ENCODE results near the gene CFAP251. TPM values are rescaled to one million over a fixed set of nuclear protein-coding genes. Genes with fewer than 3 reads are reported as not detected.
"Not testable (repeated sequence)": the region's sequence is repeated elsewhere in the genome, so short reads cannot be mapped to it uniquely, and the experiment has no call there.

The CFAP251 gene
- polyA plus RNA-seq, 3 donors: 9.2 to 11.7 (median 10.8) TPM

- no peak for DNase-seq (ENCODE audit: low read depth in 3 of 3, low spot score in 2 of 3)
These were observed 55.9 kb downstream of the CFAP251 start for GRCh38 chr12:121974026-121974985.

GRCh38 chr12:121975021-121975420 is 56.6 kb downstream of the CFAP251 start:
- DNase-seq (ENCODE audit: low read depth in 3 of 3, low spot score in 2 of 3): no peak

DNA sequence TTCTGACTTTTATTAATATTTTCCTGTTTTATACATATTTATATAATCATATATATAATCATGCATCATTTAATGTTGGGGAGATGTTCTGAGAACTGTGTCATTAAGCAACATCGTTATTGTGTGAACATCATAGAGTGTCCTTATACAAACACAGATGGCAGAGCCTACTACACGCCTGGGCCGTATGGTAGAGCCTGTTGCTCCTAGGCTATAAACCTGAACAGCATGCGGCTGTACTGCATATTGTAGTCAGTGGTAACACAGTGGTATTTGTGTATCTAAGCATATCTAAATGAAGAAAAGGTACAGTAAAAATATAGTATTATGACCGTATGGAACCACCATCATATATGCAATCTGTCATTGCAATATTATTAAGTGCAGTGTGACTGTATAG is 58.6 kb downstream of the CFAP251 start:
- DNase-seq (ENCODE audit: low read depth in 3 of 3, low spot score in 2 of 3): no peak

DNA sequence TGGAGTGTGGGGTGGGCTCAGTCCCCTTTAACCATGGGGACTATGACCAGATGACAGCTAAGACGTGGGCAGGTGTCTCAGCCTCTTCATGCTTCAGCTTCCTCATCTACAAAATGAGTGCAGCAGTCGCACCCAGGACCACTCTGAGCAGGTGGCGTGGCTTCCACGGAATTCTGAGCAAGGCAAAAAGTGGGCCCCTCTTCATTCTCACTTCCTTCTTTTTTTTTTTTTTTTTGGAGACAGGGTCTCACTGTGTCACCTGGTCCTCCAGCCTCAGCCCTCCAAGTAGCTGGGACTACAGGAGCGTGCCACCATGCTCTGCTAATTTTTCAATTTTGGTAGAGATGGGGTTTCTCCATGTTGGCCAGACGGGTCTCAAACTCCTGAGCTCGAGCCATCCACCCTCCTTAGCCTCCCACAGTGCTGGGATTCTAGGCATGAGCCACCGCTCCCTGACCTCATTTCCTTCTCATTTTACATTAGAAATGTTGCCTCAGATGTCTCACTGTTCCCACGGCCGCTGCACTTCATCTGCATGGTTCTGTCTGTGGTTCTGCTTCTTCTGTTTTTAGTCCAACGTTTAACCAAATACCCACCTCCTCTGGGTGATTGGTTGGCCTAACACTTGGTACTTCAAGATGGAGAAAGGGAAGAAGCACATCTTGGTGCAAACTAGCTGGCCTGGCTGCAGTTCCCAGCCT is 61.9 kb downstream of the CFAP251 start:
- DNase-seq (ENCODE audit: low read depth in 3 of 3, low spot score in 2 of 3): no peak

GRCh38 chr12:121980892-121981272 is 62.5 kb downstream of the CFAP251 start:
- DNase-seq (ENCODE audit: low read depth in 3 of 3, low spot score in 2 of 3): no peak

DNA sequence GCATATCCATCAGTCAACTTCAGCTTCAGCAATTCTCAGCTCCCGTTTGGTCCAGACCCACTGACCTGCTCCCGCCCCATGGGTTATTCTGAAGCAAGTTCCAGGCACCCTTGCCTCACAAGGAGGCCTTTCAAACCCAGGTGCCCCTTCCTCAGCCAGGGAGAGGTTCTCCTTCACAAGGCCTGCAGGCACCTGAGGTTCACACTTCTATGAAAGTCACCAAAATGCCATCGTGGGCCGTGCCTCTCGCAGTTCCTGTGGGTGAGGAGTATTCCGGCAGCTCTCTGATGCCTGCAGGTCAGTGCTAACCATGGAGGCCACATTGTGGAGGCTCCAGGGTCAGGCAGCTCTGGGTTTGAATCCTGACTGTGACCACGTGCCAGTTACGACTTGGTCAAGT is 63.1 kb downstream of the CFAP251 start:
- DNase-seq (ENCODE audit: low read depth in 3 of 3, low spot score in 2 of 3): no peak

GRCh38 chr12:121982950-121983349 is 64.6 kb downstream of the CFAP251 start:
- DNase-seq (ENCODE audit: low read depth in 3 of 3, low spot score in 2 of 3): no peak

DNA sequence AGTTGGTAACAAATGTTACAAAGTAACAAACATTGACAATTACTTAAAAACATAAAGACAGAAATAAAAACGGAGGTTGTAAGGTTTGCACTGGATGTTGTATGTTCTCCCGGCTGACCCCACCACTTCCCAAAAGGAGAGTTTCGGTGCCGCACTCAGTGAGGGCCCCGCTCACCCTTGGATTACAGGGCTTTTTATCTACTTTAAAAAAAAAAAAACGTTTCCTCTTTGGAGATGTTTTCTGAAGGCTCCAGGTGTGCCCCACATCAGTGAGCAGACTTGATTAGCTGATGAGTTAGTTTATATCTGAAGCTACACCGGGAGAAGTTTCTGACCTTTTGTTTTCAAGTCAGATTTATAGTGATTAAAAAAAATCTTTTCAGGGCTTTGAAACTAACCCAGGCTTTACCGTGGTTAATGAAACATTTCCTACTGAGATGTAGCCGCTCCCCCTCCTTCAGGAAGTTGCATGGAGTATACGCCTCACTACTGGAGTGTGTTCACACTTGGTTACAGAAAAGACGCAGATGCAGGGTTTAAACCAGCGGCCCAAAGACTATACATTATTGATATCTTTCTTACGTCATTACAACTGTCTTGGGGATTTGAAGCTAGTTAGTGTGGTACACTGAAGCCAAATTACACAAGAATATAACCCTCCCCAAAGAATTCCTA is 65.3 kb downstream of the CFAP251 start:
- DNase-seq (ENCODE audit: low read depth in 3 of 3, low spot score in 2 of 3): peak in 1 of 3 donors; percentile 66

- no peak for DNase-seq (ENCODE audit: low read depth in 3 of 3, low spot score in 2 of 3)
These were observed 68.3 kb downstream of the CFAP251 start for GRCh38 chr12:121986489-121987245.

DNA sequence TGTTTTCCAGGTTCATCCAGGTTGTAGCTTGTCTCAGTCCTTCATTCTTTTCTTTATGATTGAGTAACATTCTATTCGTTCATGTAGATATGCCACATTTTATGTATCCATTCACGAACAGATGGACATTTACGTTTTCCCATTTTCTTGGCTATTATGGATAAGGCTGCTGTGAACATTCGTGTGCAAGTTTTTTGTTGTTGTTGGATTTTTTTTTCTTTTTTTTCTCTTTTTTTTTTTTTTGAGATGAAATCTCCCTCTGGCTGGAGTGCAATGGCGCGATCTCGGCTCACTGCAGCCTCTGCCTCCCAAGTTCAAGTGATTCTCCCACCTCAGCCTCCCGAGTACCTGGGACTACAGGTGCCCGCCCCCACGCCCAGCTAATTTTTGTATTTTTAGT is 70.1 kb downstream of the CFAP251 start:
- not testable (repeated sequence) for DNase-seq (ENCODE audit: low read depth in 3 of 3, low spot score in 2 of 3)

DNA sequence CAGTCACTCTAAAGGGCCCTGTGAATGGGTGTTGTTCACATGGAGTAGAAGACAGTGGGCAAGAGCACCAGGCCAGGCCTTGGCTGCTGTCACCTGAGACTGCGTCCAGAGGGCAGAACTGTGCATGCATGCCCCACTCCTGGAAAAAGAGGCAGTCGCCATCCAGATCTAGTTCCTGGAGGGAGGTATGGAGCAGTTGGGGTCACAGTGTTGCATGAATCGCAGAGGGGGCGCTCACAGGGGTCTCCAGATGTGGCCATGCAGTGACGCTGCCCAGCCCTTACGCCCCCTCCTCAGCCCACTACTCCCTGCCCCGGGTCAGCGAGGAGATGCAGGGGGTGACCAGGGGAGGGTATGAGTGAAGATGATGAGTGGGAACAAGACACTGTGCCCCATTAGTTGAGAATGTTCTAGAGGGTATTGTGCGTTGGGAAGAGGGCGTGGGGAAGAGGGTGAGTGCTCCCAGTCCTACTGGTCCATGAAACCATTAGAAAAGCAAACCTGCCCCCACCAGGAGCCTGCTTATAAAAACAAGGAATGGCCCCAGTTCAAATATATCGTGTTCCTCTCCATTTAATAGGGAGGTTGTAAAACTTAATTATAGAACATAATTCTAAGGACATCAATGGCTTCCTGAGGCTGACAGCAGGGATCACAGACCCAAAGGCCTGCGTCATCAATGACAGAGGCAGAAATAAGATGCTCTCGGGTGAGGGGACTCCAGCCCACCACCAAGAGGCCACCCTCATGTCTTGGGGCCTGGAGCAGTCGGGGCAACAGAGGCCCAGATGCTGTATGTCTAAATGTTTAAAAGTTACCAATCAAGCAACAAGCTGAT is 71.1 kb downstream of the CFAP251 start:
- DNase-seq (ENCODE audit: low read depth in 3 of 3, low spot score in 2 of 3): peak in 2 of 3 donors; percentile 52 to 65

GRCh38 chr12:121990114-121990647 is 71.8 kb downstream of the CFAP251 start:
- DNase-seq (ENCODE audit: low read depth in 3 of 3, low spot score in 2 of 3): no peak

DNA sequence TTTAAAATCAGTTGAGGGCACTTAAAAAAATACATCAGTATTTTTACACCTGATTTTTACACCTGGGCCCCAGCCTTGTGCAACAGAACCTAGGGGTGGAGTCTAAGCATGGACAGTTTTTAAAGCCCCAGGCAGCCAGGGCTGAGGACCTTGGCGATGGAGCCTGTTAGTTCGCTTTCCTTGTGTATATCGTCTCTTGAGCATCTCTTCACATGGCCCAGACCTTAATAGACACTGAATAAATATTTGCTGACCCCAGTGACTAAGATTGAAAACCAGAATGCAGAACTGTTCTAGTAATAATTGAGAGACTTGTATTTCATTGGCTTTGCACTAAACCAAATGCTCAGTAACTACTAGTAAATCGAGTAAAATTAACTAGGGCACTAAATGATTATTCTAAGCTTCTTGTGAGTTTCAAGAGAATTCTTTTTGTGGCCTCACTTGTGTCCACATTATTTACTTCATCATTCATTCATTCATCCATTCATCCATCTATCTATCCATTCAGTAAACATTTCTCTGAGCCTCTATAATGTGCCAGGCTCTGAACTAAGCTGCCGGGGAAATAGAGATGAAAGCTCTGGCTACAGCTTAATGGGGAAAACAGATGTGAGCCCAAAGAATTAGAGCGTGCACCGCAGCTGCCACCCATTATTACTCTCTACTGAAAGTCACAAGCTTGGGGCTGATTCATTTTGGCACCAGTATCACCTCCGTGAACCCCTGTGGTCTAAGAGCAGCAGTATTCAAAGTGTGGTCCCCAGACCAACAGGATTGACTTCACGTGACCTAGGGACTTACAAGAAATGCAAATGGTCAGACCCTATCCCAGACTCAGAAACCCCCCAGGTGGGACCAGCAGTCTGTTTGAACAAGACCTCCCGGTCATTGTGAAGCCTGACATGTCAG is 72.6 kb downstream of the CFAP251 start:
- DNase-seq (ENCODE audit: low read depth in 3 of 3, low spot score in 2 of 3): no peak

DNA sequence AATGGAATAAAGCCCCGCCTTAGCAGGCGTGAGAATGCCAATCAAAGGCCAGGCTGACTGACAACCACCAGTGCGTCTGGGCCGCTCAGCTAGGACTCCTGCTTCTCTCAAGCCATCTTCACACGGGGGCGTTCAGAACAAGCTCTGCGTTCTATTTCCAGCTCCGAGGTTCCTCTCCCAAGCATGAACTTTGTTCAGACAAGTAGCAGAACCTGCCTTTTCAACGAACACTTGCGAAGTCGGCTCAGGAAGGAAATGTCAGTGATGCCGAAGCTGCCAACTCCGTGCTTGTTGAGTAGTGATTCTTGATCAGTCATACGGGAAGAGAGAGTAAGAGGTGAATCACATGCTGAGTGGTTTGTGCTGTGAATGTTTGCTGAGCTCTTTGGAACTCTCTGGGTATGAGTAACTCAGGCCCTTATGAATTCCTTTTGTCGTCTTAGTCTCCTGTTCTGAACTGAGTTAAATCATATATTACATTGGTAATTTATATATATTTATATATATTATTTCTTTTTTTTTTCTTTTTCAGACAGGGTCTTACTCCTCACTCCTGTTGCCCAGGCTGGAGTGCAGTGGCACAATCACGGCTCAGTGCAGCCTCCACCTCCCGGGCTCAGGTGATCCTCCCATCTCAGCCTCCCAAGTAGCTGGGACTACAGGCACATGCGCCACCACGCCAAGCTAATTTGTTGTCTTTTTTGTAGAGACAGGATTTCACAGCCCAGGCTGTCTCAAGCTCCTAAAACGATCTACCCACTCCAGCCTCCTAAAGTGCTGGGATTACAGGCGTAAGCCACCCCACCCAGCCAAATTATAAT is 73.9 kb downstream of the CFAP251 start:
- no peak for DNase-seq (ENCODE audit: low read depth in 3 of 3, low spot score in 2 of 3)

DNA sequence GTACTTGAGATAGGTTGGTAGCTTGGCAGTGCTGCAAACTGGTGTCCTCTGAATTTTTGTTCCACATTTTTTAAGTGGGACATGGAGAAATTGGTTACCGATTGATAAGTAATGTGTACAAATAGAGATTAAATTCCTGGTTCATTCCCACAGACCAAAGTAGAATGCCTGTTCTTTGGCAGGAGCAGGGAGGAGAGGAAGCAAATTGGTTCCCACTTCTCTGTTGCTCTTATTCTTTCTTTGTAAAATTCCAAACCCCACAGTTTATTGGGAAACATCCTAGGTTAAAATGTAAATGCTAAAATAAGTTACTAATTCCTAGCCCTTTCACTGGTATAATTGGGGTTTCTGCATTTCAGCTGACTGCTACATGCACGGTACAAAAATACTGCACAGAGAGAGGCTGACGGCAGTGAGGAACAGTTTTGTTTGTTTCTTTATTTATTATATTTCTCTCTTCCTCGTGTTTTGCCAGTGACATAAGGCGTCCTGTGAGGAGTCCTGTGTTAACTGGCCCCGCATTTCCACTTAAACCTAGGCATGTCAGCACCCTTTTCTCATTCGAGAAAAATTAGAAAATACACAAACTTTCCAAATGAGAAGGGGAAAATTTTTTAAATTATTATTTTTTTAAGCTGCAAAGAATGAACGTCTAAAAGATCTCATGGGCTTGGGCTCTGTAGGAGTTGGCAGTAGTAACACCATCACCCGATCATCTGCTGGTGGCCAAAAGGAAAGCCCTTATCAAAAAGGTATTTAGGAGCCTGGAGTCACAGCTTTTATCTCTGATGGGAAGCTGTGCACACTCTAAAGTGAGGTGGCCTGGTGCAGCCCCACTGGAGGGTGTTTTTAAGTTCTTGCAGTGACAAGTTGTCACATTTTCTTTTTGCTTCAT is 77.9 kb downstream of the CFAP251 start:
- no peak for DNase-seq (ENCODE audit: low read depth in 3 of 3, low spot score in 2 of 3)

DNA sequence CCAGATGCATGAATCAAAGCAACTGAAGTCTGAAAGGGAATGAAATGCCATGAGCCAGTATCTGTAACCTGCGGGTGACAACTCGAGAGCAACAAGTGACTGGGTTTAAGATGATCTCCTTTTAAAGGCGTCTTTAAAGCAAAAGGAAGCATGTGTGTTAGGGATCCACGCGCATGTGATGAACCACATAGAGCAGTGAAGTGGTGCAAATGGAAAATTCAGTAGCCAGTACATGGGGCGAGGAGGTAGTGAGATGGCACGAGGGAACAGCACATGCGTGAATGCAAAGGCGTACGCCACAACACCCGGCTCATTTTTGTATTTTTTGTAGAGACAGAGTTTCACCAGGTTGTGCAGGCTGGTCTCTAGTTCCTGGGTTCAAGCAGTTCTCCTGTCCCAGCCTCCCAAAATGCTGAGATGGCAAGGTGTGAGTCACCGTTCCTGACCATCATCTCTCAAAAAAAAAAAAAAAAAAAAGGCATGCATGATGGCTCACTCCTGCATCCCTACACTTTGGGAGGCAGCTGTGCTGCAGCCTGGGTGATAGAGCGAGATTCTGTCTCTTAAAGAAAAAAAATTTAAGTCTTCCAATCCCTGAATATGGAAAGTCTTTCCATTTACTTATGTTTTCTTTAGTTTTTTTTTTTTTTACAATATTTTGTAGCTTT is 78.7 kb downstream of the CFAP251 start:
- no peak for DNase-seq (ENCODE audit: low read depth in 3 of 3, low spot score in 2 of 3)
